ENCODE results near the gene CRTC2. TPM values are rescaled to one million over a fixed set of nuclear protein-coding genes. Genes with fewer than 3 reads are reported as not detected.

The CRTC2 gene
- total and polyA plus RNA-seq, 9 of the 15 experiments (the other 6 are each of a cell fraction or from before 2014, with no cell fraction given) = 2.7 to 26.4 (median 10.2) TPM

DNA sequence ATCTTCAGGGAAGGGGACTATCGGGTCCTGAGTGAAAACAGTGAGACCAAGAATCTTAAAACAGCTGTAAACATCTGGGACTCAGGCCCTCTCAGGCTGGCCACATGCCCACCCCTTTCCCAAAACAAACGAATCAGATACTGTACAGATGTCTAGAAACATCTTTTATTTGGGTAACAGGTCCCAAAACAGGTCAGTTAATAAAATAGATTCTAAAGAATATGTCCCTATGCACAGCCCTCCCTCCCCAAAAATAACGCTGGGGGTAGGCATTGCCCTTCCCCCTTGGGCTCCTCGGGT is 499 bp upstream of the CRTC2 start:
- ATAC-seq = no peak
- peaks cover 29 to 30% of the 10 kb centered on the region in 2 experiments for H3K4me1 ChIP-seq (replicated peaks in 1 of 2; ENCODE audit: control insufficient read depth in 2 of 2, insufficient read depth in 2 of 2, low read length in 2 of 2)
- ChIA-PET CTCF (ENCODE audit: low intra/inter-chr PET ratio) (no interaction called here), POLR2A (interaction anchor here (0.6 to 4.9 kb wide), 9 partner anchors 8 to 657 kb away, joined by 3 to 39 read pairs (median 8); partner anchors contain the start of genes CREB3L4, DENND4B, GATAD2B and RPS27)
- H3K27me3 ChIP-seq (ENCODE audit: control insufficient read depth in 2 of 2, insufficient read depth in 2 of 2, low read length in 2 of 2) = no peaks in the 10 kb centered on the region
- in situ Hi-C loops (cut with MboI) (no loop called here), intact Hi-C loops (cut with micrococcal nuclease) (no loop called here)
- no peak for TF ChIP-seq ZMIZ1 (IDR thresholded peaks at IDR 0.05; ENCODE audit: low read depth in 2 of 2, low read length in 2 of 2)
- no peak for TF ChIP-seq NR2C2 (CRISPR knock-in tag; IDR thresholded peaks at IDR 0.05)
- 0 out of 2 replicates have a peak, but pooled peaks have one; percentile 61 for TF ChIP-seq NR2C2 (tag; IDR thresholded peaks at IDR 0.05)
- peak; percentile 61 for TF ChIP-seq FOXJ2 (tag; IDR thresholded peaks at IDR 0.05)
- TF ChIP-seq ARNT (IDR thresholded peaks at IDR 0.05) = 0 out of 4 replicates have a peak, but pooled peaks of 1 of the 2 experiments have one; percentile 21
- no peak for TF ChIP-seq ZNF644 (tag; IDR thresholded peaks at IDR 0.05; ENCODE audit: low read depth)
- peak; percentile 45 for TF ChIP-seq DACH1 (IDR thresholded peaks at IDR 0.05; ENCODE audit: partially characterized antibody)
- TF ChIP-seq ZEB2 (IDR thresholded peaks at IDR 0.05) = no peak
- TF ChIP-seq, protein P1, sequence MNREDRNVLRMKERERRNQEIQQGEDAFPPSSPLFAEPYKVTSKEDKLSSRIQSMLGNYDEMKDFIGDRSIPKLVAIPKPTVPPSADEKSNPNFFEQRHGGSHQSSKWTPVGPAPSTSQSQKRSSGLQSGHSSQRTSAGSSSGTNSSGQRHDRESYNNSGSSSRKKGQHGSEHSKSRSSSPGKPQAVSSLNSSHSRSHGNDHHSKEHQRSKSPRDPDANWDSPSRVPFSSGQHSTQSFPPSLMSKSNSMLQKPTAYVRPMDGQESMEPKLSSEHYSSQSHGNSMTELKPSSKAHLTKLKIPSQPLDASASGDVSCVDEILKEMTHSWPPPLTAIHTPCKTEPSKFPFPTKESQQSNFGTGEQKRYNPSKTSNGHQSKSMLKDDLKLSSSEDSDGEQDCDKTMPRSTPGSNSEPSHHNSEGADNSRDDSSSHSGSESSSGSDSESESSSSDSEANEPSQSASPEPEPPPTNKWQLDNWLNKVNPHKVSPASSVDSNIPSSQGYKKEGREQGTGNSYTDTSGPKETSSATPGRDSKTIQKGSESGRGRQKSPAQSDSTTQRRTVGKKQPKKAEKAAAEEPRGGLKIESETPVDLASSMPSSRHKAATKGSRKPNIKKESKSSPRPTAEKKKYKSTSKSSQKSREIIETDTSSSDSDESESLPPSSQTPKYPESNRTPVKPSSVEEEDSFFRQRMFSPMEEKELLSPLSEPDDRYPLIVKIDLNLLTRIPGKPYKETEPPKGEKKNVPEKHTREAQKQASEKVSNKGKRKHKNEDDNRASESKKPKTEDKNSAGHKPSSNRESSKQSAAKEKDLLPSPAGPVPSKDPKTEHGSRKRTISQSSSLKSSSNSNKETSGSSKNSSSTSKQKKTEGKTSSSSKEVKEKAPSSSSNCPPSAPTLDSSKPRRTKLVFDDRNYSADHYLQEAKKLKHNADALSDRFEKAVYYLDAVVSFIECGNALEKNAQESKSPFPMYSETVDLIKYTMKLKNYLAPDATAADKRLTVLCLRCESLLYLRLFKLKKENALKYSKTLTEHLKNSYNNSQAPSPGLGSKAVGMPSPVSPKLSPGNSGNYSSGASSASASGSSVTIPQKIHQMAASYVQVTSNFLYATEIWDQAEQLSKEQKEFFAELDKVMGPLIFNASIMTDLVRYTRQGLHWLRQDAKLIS (CRISPR knock-in tag; IDR thresholded peaks at IDR 0.05) = 0 out of 2 replicates have a peak, but pooled peaks have one; percentile 1
- peak in 1 of 2 experiments; percentile 29; a peak in 1 of 4 replicates for TF ChIP-seq MLLT1 (IDR thresholded peaks at IDR 0.05)
- TF ChIP-seq KLF16 (IDR thresholded peaks at IDR 0.05) = no peak
- no peaks in the 10 kb centered on the region for H3K9me3 ChIP-seq (replicated peaks; ENCODE audit: control insufficient read depth, insufficient read depth, low read depth, low read length)
- BruUV-seq (replicated peaks) = no TSS peak
- peaks cover 65% of the 10 kb centered on the region for H3K79me2 ChIP-seq (ENCODE audit: control insufficient read depth, insufficient read depth, low read length)
- 26% methylated on average over 4 of the region's 4 CpGs for WGBS (ENCODE audit: insufficient coverage, low coverage, missing lambda C conversion rate)
- H3K4me3 ChIP-seq = peak overlapping the region; percentile 94
- H3K36me3 ChIP-seq (ENCODE audit: control insufficient read depth, insufficient read depth, low read length) = peaks cover 35% of the 10 kb centered on the region; the same call in 2 of the 3 replicates
- H3K4me2 ChIP-seq (ENCODE audit: insufficient read depth, low read length) = peak overlapping the region; percentile 82
- FAIRE-seq = no peak
- peaks cover 9% of the 10 kb centered on the region; the same call in 1 of the 2 replicates for H4K20me1 ChIP-seq (replicated peaks; ENCODE audit: control insufficient read depth, insufficient read depth, low read length)
- H3K9ac ChIP-seq (ENCODE audit: insufficient read depth in 1 of 2, low read depth in 2 of 2, low read length in 2 of 2) = peak overlapping the region; percentile 45 to 80; a peak in 3 of 4 replicates
- peak overlapping the region; percentile 55 for H3K27ac ChIP-seq (ENCODE audit: extremely low read depth, low read depth, low read length)
- DNase-seq (ENCODE audit: extremely low read depth in 1 of 4, low spot score in 3 of 4) = no peak
- H3K9me1 ChIP-seq (ENCODE audit: control insufficient read depth, insufficient read depth, low read length) = no peaks in the 10 kb centered on the region
- H2AFZ ChIP-seq (ENCODE audit: low read depth, low read length) = peak overlapping the region; percentile 64

Data from K562 (cell line).